CD4-positive, alpha-beta T cell treated with Interleukin-15 for 1 hour (primary cell): Measurements from ENCODE around the gene PEAR1.
A peak's percentile ranks its signal among the peaks of the same experiment; 100 is the strongest.

ENCODE experiments used
- DNase-seq: peaks from one replicate; pipeline ENCODE4 v3.0.0-alpha.2; 2020

Gene PEAR1

DNA sequence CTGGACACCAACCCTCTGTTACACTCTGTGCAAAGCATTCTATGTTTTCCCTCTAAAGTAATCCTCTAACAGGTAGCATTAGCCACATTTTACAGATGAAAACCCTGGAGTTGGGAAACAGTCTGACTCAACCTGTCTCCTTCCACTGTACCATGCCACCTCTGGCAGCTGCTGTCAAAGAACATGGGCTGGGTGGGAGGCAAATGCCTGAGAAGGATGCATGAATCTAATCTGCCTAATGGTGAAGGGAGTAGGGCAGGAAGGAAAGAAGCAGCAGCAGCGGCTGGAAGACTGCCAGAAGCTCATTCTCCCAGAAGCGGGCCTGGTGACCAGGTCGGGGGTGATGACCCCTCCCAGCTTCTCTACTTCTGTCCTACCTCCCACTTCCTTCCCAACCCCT lies 48.7 kb downstream of the PEAR1 start:
- peak; percentile 6 for DNase-seq

DNA sequence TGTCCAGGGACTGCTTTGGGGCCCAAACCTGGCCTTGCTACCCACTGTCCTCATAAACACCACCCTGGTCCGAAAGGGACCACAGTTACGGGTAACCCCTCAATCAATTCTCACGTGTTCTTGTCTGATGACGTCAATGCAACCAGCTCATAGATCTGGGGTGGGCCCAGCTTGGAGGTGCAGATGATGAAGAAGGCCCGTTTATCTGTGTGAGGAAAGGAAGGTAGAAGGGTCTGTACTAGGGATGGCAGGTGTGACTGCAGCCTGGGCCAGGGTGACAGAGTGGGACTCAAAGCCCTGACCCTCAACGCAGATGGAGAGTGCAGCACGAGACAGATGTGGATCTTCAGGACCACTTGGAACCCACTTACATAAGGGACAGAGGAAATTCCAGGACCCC lies 49.1 kb downstream of the PEAR1 start:
- DNase-seq: no peak

DNA sequence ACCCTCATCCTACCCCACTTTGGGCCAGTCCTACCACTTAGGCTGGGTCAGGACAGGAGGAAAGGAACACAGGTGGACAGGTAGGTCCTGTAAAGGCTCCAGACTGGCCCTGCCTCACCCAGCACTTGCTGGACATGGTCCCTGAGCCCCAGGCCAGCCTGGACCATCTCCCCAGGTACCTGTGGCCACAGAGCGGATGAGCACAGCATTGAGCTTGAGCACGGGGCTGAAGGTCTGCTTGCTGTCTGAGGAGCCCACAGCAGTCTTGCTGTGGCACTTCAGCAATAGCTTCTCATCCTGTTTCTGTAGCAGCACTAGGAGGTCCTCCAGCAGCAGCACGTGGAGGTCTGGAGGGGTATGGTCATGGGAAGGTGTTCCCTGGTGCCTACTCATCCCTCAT lies 50.2 kb downstream of the PEAR1 start:
- DNase-seq: no peak

DNA sequence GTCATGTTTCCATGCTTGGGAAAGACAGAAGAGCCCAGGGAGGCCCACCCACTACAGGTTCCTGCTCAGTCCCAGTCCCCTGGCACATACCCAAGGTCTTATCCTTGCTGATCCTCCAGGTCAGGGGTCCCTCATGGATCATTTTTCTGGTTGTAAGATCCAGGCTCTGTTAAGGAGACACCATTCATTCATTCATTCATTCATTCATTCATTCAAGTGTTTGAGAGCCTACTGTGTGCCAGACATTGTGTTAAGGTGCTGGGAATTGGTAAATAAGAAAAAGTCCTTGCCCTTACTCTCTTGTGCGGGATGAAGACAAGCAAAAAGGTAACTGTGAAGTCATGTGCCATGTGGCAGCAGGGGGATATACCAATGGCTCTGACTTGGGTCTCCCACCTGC lies 50.8 kb downstream of the PEAR1 start:
- DNase-seq: no peak

DNA sequence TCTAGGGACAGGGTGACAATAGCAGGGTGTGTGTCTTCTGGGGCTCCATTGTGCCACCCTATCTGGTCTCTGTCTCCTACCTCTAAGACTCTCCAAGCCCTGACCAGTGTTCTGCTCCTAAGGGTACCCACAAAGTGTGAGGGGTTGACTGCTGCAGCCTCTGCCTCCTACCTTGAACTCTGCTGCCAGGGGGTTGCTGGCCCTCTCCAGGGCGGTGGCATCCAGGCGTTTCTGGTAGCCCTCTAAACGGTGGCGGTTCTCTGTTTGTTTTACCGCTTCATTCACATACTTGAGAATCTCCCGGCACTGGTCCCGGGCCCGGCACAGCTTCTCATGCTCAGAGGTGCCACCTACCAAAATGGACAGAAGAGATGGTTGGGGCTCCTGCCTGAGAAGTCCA lies 51.3 kb downstream of the PEAR1 start:
- DNase-seq: no peak

DNA sequence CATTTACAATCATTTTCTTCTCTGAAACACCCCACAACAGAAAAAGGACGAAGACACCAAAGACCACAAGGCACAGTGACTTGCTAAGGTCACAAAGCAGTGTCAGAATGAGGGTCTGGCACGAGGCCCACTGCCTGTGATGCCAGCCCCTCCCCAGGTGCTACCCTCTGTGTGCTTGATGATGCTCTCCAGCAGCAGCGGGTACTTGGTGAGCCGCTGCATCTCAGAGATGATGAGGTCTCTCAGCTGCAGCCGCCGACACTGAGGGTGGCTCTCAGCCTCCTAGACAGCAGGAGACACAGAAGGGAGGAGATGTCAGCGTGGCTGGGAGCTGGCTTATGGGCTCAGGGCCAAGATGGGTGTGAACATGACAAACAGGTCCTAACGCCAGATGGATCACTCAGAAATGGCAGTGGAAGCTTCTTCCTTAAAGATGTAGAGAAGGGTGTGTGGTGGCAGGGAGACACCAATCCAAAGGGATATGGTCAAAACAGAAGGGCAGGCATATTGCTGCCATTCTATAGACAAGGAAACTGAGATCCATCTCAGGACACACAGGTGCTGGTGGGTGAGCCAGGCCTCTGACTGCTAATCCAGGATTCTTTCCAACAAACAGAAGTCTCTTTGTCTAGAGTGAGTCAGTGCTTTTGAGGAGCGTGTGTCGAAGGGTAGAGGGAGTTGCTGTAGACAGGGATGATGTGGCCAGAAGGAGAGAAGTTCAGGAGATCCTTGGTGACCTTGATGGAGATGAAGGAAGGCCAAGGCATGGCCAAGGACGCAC lies 52.6 kb downstream of the PEAR1 start:
- DNase-seq: no peak

DNA sequence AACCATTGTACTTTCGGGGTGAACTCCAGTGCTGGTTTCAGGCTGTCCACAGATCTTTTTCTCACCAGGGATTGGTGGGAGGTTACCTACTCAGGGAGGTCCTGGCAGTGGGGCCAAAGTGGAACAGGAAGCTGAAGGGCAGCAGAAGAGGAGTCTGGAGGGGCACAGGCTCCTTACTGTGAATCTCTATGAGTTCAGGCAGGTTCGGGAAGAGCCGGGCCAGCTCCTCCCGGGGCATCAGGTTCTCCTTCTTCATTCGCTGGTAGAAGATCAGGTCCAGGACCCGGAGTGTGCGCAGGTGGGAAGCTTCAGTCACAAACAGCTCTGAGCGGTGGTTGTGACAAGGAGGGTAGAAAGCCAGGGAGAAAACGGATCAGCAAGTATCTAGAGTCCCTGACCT lies 53.6 kb downstream of the PEAR1 start:
- DNase-seq: no peak

DNA sequence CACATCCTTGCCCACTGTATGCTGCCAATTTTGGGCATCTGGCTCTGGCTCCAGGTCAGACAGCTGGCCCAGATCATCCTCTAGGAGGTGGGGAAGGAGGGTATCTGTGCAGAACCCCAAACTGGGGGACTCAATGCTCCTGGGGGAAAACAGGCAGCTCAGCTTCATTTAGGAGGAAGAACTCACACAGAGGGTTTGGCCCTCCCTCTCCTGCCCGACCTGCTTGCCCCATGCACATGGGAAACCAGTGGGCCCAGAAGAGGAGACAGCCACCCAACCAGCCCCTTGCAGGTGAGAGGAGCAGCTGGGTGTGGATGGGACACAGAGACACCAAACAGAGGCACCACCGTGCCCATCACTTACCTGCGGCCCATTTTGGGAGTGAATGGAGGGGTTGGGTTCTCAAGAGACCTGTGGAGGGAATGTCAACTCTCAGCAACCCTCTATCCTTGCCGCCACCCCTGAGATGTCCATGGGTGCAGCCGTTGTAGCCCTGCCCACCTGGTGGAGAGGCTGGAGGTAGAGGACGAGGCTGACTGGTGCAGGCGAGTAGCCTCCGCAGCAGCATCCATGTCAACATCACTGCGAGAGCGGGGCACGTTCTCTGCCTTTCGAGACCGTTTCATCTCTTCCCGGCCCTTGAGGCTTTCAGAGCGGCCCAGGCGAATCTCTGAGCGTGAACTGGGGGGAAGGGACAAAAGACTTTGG lies 54.5 kb downstream of the PEAR1 start:
- DNase-seq: no peak

DNA sequence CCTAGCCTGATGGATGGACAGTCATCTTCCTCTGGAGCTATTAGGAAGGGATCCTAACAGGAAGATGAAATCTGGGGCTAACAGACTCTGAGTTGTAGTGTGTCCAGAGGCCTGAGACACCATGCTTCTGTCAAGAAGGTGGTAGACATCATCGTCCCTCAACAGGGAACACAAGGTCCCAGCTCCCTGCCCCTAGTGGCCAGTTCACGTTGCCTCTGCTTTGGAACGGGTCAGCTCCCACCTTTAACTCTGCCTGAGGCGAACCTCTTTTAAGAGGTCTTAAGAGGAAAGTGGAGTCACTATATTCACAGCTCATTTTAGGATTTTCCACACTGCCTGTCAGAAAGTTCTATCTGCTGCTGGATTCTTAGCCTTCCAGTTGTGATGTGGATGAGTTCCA lies 55.2 kb downstream of the PEAR1 start:
- DNase-seq: no peak

DNA sequence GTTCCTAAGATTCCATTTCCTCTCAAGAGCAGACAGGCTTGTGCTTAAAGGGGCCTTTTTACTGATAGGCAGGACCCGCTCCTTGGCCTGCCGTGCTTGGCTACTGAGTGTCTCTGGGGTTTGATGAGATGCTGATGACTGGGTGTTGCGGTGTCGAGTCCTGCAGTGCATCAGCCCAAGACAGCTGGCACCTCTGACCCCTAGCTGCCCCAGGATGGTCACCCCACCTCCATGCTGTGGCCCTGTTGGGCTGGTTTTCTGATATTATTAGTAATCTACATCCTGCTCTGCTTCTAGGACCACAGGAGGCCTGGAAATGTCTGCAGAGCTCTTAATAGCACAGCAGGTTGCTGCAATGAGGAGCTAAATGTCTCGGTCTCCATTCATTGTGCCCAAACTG lies 55.6 kb downstream of the PEAR1 start:
- no peak for DNase-seq

DNA sequence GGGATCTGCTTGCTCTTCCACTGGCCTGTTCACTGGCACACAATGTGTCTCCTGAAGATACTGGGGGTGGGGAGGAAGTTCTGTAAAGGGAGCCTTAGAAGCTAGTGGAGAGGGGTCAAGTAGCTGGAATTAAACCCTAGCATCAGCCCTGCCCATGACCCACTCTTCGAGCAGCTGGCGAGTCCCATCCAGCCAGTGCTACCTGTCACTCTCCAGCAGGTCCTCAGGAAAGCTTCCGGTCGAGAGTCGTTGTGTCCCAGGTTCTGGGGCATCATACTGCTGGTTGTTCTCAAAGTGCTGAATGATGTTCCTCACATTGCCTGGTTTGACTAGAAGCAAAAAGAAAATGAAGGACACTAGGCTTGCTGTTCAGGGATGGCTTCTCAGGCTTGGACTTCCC lies 57.9 kb downstream of the PEAR1 start:
- no peak for DNase-seq

DNA sequence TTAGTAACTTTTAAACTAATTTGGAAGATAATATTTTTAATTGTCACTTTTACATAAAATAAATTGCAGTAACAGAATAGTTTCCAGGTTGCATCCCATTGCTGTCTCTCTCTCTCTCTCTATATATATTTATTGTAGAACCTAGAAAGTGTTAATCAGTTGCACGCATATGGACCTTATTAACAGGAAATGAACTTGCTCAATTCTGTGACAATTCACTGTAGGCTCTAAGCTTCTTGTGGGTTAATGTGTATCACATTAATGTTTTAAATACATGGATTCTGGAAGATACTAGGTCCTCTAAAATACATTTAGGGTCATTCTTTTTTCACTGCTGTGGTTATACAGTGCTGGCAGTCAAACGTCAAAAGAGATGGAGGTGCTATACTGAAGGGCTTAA lies 60.1 kb downstream of the PEAR1 start:
- no peak for DNase-seq

DNA sequence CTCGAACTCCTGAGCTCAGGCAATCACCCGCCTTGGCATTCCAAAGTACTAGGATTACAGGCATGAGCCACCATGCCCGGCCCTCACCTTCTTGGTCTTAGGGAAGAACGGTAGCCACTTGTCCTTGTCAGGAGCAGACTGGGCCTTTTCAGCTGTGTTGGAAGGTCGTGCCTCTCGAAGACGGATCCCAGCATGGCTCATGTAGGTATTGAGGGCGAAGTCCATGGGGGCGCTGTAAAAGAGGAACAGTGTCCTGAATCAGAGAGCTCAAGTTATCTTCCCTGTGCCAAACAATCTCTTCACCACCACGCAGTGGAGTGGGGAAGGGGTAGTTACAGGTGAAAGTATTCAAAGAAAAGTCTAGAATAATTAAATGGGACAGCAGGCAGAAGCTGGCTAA lies 62.8 kb downstream of the PEAR1 start:
- no peak for DNase-seq

DNA sequence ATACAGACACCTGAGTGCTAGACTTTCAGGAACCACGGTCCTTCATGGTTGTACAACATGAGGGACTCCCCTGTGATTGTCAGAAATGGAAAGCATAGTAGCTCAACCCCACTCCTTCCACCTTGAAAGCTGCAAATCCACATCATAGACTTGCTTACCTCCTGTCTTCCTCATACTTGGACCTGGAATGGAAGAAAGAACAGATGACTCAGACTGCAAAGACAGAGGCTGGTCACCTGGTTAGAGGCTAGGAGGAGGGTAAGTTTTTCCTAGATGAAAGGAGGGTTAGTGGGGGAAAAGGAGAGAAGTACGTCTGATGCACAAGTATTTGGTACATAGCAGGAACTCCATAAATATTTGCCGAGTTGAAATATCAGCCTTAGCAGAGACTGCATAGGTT lies 64.1 kb downstream of the PEAR1 start:
- no peak for DNase-seq

DNA sequence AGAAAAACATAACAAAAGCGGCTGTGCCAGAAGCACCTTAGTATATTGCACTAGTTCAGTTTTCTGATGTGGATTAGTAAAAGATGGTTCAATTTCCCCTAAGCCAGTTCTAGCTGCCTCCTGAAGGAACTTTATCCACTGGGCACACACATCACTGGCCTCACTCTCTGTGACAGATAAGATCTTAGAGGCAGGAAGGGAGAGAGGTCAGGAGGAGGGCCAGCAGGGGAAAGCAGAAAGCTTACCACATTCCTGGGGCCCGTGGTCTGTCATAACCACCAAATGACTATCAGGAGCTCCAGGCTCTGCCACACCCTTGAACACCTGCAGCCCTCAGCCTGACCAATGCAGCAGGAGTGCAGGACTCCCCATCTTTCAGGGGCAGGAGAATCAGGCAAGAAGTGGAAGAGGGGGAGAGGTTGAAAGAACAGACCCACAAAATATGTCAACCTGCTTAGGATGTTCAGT lies 64.8 kb downstream of the PEAR1 start:
- DNase-seq: no peak

DNA sequence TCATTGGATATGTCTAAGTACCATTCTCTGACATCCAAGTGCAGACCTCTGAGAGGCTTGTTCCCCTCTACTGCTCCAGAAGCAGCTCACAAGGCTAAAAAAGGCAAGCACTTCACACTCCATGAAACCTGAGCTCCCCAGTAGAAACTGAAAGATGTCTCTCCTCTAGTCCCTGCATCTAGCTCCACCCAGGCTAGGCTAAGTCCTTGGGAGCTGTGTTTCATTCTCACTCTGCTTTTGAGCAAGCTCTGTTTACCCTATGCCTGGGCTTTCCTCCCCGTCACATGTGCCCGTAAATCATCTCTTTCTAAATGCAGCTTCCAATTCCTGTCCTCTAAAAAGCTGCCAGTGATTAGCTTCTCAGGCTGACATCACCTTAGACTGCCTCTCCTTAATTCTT lies 65.9 kb downstream of the PEAR1 start:
- DNase-seq: no peak

DNA sequence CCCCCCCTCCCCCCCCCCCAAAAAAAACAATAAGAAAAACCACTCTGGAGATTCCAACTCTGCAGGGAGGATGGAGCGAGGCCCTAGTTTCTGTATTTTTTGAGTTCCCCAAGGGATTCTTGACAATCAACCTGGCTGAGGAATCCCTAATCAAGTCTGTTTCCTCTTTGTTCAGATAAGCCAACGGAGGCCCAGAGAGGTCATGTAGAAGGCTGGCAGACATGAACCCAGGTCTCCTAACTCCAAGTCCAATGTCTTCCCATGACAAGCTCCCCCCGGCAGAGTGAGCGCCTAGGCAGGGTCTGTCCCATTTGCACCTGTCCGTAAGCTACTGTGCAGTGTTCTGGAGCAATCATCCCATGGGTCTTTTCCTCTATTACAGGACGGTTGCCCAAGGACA lies 66.4 kb downstream of the PEAR1 start:
- DNase-seq: no peak

DNA sequence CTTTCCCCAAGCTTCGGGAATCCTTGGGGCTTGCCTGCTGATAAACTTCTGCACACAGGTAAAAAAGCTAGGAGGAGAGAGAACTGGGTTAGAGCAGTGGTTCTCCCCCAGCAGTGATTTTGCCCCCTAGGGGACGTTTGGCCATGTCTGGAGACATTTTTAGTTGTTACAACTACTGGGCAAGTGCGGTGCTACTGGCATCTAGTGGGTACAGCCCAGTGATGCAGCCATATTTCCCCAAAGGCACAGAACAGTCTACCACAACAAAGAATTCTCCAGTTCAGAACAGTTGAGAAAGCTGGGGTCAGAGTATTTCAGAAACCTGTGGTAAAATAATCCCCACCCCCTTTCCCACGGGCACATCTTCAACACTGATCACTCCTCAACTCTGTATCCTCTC lies 68.2 kb downstream of the PEAR1 start:
- no peak for DNase-seq

DNA sequence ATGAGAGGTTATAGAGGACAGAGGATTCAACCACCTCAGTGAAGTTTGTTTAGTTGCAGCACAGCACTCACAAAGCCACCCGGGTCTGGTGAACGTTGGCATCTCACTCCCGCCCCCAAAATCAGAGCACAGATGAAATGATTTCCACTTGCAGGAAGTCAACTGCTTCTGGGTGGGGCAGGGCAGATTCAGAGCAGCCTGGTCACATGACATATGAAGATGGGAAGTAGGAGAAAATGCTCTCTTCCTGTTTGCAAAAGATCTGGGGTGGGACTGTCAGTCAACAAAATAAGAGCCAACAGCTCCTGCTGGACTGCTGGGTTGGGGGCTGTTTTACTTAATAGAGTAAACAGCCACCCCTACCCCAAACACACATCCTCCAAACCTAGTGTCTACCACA lies 70.1 kb downstream of the PEAR1 start:
- peak; percentile 49 for DNase-seq

DNA sequence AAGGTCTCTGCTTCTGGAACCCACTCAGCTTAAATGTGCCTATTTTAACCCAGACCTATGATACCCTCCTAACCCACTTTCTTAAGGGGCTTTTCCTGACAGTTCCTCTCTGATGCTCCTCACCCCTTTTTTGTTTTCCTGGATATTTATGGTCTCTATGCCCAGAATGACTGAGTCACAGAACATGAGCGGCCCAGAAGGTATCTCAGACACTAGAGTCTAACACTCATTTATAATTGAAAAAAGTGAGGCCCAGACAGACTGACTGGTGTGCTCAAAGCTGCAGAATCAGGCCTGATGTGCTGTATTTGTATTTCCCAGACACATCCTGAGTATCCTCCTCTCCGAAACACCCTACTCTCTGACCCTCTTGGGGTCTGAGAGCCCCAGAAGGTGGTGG lies 70.9 kb downstream of the PEAR1 start:
- DNase-seq: no peak
